GM10266 (cell line): ENCODE results near the gene NISCH.

Experiments used
- DNase-seq: peaks from one replicate; pipeline ENCODE4 v3.0.0; 2012; ENCODE audit errors: extremely low spot score
- CTCF ChIP-seq: IDR thresholded peaks from 2 replicates; pipeline ENCODE4 v1.5.1; 2012; ENCODE audit warnings: mild to moderate bottlenecking, low read depth; ENCODE audit not compliant: control insufficient read depth, insufficient read depth; ENCODE audit errors: missing control alignments

Gene NISCH

DNA sequence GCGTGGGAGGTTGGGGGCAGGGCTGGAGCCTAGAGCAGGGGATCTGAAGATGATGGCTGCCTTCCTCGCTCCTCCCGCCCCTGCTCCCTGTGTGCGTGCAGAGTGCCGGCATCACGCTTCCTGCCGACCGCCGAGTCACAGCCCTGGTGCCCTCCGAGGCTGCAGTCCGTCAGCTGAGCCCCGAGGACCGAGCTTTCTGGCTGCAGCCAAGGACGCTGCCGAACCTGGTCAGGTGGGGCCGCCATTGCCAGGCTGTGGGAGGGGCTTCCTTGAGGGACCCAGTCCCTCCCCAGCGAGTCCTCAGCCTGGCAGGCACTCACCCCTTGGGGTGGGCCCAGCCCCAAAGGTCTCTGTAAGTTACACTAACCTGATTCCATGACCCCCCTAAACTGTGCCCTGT is 57.3 kb downstream of the NISCH start:
- DNase-seq = no peak
- TF ChIP-seq CTCF = no peak

GRCh38 chr3:52513281-52513680 is 57.9 kb downstream of the NISCH start:
- DNase-seq = no peak
- no peak for TF ChIP-seq CTCF

- DNase-seq = no peak
- no peak for TF ChIP-seq CTCF
These were observed 59.2 kb downstream of the NISCH start for GRCh38 chr3:52514576-52514975.

DNA sequence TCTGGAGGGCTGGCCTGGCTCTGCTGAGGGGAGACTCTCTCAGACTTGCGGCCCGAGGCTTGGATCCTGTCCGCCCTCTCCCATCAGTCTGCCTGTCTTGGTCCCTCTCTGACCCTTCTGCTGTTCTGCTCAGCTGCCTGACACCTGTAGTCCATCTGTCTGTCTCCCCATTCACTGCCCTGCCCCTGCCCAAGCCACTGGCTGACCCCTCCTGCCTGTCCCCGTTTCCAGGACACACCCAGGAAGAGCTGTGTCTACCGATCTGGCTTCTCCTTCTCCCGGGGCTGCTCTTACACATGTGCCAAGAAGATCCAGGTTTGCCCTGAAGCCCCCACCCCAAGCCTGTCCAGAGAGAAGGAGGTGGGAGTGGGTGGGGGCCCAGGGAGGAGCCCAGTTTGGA is 59.8 kb downstream of the NISCH start:
- TF ChIP-seq CTCF = no peak
- DNase-seq = no peak

DNA sequence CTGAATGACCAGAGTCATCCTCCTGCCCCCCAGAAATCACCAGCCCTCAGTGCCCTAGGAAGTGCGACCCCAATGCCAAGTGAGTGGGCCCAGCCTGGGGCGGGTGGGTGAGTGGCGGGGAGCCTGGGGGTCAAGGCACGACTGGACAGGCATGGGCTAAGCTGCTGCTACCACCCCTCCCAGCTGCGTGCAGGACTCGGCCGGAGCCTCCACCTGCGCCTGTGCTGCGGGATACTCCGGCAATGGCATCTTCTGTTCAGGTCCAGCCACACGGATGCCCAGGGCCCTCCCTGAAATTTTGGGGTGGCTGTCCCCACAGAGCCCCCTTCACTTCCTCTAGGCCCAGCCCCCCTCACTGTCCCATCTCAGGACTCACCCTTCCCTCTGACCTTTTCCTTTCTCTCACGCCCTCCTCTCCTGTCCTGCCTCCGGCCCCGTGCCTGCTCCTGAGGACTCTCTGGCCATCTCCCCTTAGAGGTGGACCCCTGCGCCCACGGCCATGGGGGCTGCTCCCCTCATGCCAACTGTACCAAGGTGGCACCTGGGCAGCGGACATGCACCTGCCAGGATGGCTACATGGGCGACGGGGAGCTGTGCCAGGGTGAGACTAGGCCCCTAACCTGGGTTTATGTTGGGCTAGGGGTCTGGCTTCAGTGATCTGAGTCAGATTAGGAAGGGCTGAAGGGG is 61.2 kb downstream of the NISCH start:
- no peak for DNase-seq
- no peak for TF ChIP-seq CTCF

GRCh38 chr3:52517796-52518722 is 62.7 kb downstream of the NISCH start:
- TF ChIP-seq CTCF = no peak
- no peak for DNase-seq
